CD14-positive monocyte (primary cell): ENCODE data around the gene TMEM61. TPM values are rescaled to one million over a fixed set of nuclear protein-coding genes. Genes with fewer than 3 reads are reported as not detected.
A peak's percentile ranks its signal among the peaks of the same experiment; 100 is the strongest.

Source experiments
- DNase-seq, 3 donors: peaks; one replicate each; pipeline ENCODE4 v3.0.0-alpha.2; 2011 to 2022
- H2AFZ ChIP-seq: 2 replicates; pipeline ENCODE4 v1.6.0; 2012; ENCODE audit warnings: mild to moderate bottlenecking, low read depth, low read length, inconsistent platforms; ENCODE audit not compliant: insufficient read depth, poor library complexity, severe bottlenecking
- H3K27ac ChIP-seq, 2 donors: 1 replicate in 1 of 2; 2 replicates in 1 of 2; pipeline ENCODE4 v1.5.1; 2012 to 2013; ENCODE audit warnings: low read length in 2 of 2, control low read depth in 1 of 2, inconsistent platforms in 1 of 2, low read depth in 1 of 2, mild to moderate bottlenecking in 1 of 2
- H3K27me3 ChIP-seq, 2 donors: one replicate each; pipeline versions ENCODE4 v1.6.0 to v1.6.1; 2011 to 2013; ENCODE audit warnings: low read length in 2 of 2; ENCODE audit not compliant: control insufficient read depth in 2 of 2, insufficient read depth in 2 of 2
- H3K36me3 ChIP-seq, 2 donors: replicated peaks in 1 of 2; 1 replicate in 1 of 2; 2 replicates in 1 of 2; pipeline versions ENCODE4 v1.5.1 to v1.6.1; 2012 to 2013; ENCODE audit warnings: low read length in 2 of 2, control low read depth in 1 of 2, inconsistent platforms in 1 of 2, mild to moderate bottlenecking in 1 of 2; ENCODE audit not compliant: insufficient read depth in 2 of 2, control insufficient read depth in 1 of 2
- H3K4me1 ChIP-seq, 2 donors: 1 replicate in 1 of 2; 2 replicates in 1 of 2; pipeline versions ENCODE4 v1.5.1 to v1.6.1; 2012 to 2013; ENCODE audit warnings: low read length in 2 of 2, control low read depth in 1 of 2, inconsistent platforms in 1 of 2, mild to moderate bottlenecking in 1 of 2, moderate library complexity in 1 of 2; ENCODE audit not compliant: insufficient read depth in 2 of 2, control insufficient read depth in 1 of 2
- H3K4me2 ChIP-seq: replicated peaks from 2 replicates; pipeline ENCODE3; 2012; ENCODE audit warnings: low read length, moderate library complexity, mild to moderate bottlenecking; ENCODE audit not compliant: poor library complexity, severe bottlenecking; ENCODE audit errors: extremely low read depth
- H3K4me3 ChIP-seq, 3 experiments: fragments of 200-600 bp in 1 of 3; sonication (generic) in 1 of 3; replicated peaks in 1 of 3; 1 replicate in 2 of 3; 2 replicates in 1 of 3; pipeline ENCODE4 v1.5.1; 2011 to 2013; ENCODE audit warnings: low read length in 3 of 3, mild to moderate bottlenecking in 3 of 3, control low read depth in 2 of 3, low read depth in 2 of 3, inconsistent platforms in 1 of 3, moderate library complexity in 1 of 3
- H3K79me2 ChIP-seq: 2 replicates; pipeline ENCODE4 v1.6.0; 2012; ENCODE audit warnings: mild to moderate bottlenecking, control low read depth, inconsistent platforms, low read length, moderate library complexity; ENCODE audit not compliant: insufficient read depth
- H3K9ac ChIP-seq: 2 replicates; pipeline ENCODE4 v1.6.0; 2017; ENCODE audit warnings: low read length, mild to moderate bottlenecking; ENCODE audit not compliant: insufficient read depth, poor library complexity, severe bottlenecking
- H3K9me3 ChIP-seq, 2 donors: replicated peaks in 1 of 2; 1 replicate in 1 of 2; 2 replicates in 1 of 2; pipeline versions ENCODE4 v1.5.1 to v1.6.1; 2012 to 2013; ENCODE audit warnings: low read length in 2 of 2, control low read depth in 1 of 2; ENCODE audit not compliant: control insufficient read depth in 1 of 2, insufficient read depth in 1 of 2
- H4K20me1 ChIP-seq: 2 replicates; pipeline ENCODE4 v1.6.0; 2012; ENCODE audit warnings: mild to moderate bottlenecking, low read length, control low read depth, moderate library complexity; ENCODE audit not compliant: insufficient read depth
- H3K27ac Mint-ChIP-seq, 7 donors: one replicate each; pipeline ENCODE4 v1.8.0; 2020; ENCODE audit warnings: mild to moderate bottlenecking in 7 of 7, mixed read lengths in 7 of 7, moderate library complexity in 6 of 7, inconsistent platforms in 2 of 7
- H3K27me3 Mint-ChIP-seq, 3 donors: one replicate each; pipeline ENCODE4 v1.8.0; 2021 to 2022; ENCODE audit warnings: low read depth in 3 of 3, mild to moderate bottlenecking in 3 of 3, mixed read lengths in 3 of 3, moderate library complexity in 3 of 3, inconsistent platforms in 1 of 3
- H3K36me3 Mint-ChIP-seq, 2 donors: one replicate each; pipeline ENCODE4 v1.8.0; 2020; ENCODE audit warnings: mixed read lengths in 2 of 2, inconsistent platforms in 1 of 2, mild to moderate bottlenecking in 1 of 2
- H3K4me1 Mint-ChIP-seq: one replicate; pipeline ENCODE4 v1.8.0; 2020; ENCODE audit warnings: mild to moderate bottlenecking, mixed read lengths
- H3K4me3 Mint-ChIP-seq, 2 donors: one replicate each; pipeline ENCODE4 v1.8.0; 2020; ENCODE audit warnings: mild to moderate bottlenecking in 2 of 2, mixed read lengths in 2 of 2, moderate library complexity in 1 of 2
- H3K9me3 Mint-ChIP-seq, 7 donors: one replicate each; pipeline ENCODE4 v1.8.0; 2020 to 2022; ENCODE audit warnings: mixed read lengths in 7 of 7, mild to moderate bottlenecking in 6 of 7, moderate library complexity in 6 of 7, inconsistent platforms in 2 of 7
- CTCF ChIP-seq: fragments of 200-600 bp; IDR thresholded peaks from one replicate; pipeline ENCODE4 v1.8.0; 2022; ENCODE audit warnings: antibody characterized with exemption, mild to moderate bottlenecking
- WGBS: methylation state at CpG from one replicate; pipeline ENCODE4 v1.1.5; 2013; ENCODE audit warnings: missing lambda C conversion rate; ENCODE audit not compliant: insufficient coverage; 5-methylcytosine and 5-hydroxymethylcytosine counted together
- intact Hi-C, 2 donors: fragments of 100-400 bp; cut with micrococcal nuclease; formaldehyde crosslinking; loops; one replicate each; pipeline versions ENCODE4 v1.15.0 to v1.15.1; 2023
- polyA plus RNA-seq, 3 donors: library from polyadenylated mRNA; depleted of rRNA in 1 of 3; unstranded in 2 of 3; stranded (reverse) in 1 of 3; fragments of 300-500 nt in 2 of 3; fragments of >200 nt in 1 of 3; fragmentation: Illumina TruSeq in 2 of 3; gene quantifications; 1 replicate in 2 of 3; 2 replicates in 1 of 3; pipeline ENCODE4 v1.2.3, GENCODE V29; 2012 to 2021

Gene TMEM61
- polyA plus RNA-seq, 3 donors, result not detected

DNA sequence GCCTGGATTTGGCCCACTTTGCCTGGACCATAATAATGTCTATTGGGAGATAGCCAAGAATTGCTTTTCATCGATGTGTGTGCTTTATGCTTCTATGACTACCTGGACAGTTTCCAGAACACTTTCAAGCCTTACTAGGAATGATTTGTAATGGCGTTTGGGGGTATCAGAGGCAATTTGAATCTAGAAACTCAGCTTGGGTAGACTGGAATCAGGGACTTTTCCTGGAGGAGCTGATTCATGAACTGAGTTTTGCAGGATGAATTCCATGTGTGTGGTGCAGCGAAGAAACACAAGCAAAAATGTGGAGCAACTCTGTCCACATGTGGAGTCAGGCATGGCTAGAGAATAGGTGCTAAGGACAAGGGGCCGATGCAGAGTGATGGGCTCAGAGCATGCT, 11.9 kb upstream of the TMEM61 start:
- peaks cover 43 to 48% of the 10 kb centered on the region in 2 donors for H3K4me1 ChIP-seq
- peaks cover 56% of the 10 kb centered on the region for H3K4me1 Mint-ChIP-seq
- no peaks in the 10 kb centered on the region for H3K9me3 ChIP-seq
- TF ChIP-seq CTCF, result no peak
- H3K4me3 Mint-ChIP-seq, result no peak overlapping the region
- 75% methylated on average over 4 of the region's 4 CpGs for WGBS
- no peak for DNase-seq
- no peaks in the 10 kb centered on the region for H3K36me3 Mint-ChIP-seq
- H3K4me3 ChIP-seq, result no peak overlapping the region
- H3K9me3 Mint-ChIP-seq, result peaks cover 0 to 12% (median 2%) of the 10 kb centered on the region in 7 donors
- H2AFZ ChIP-seq, result no peak overlapping the region
- no peaks in the 10 kb centered on the region for H3K79me2 ChIP-seq
- no peaks in the 10 kb centered on the region for H3K36me3 ChIP-seq
- no peak overlapping the region for H3K27ac Mint-ChIP-seq
- no peaks in the 10 kb centered on the region for H4K20me1 ChIP-seq
- peaks cover 0 to 5% of the 10 kb centered on the region in 2 donors for H3K27me3 ChIP-seq
- no peak overlapping the region for H3K4me2 ChIP-seq
- no peak overlapping the region for H3K27ac ChIP-seq
- H3K9ac ChIP-seq, result no peak overlapping the region
- H3K27me3 Mint-ChIP-seq, result peaks cover 3 to 11% (median 8%) of the 10 kb centered on the region in 3 donors
- intact Hi-C loops, result no loop called here

GRCh38 chr1:54969879-54970278, 10.5 kb upstream of the TMEM61 start:
- Histone ChIP-seq H3K4me3 (no peak overlapping the region), H3K4me1 (peaks cover 41 to 44% of the 10 kb centered on the region in 2 donors), H3K9me3 (no peaks in the 10 kb centered on the region), H3K27ac (no peak overlapping the region), H3K36me3 (no peaks in the 10 kb centered on the region), H3K79me2 (no peaks in the 10 kb centered on the region), H3K4me2 (no peak overlapping the region), H2AFZ (no peak overlapping the region), H4K20me1 (no peaks in the 10 kb centered on the region), H3K9ac (no peak overlapping the region), H3K27me3 (peaks cover 0 to 5% of the 10 kb centered on the region in 2 donors)
- H3K27me3 Mint-ChIP-seq, result peaks cover 3 to 17% (median 10%) of the 10 kb centered on the region in 3 donors
- 92% methylated on average over 1 of the region's 1 CpG for WGBS
- peaks cover 54% of the 10 kb centered on the region for H3K4me1 Mint-ChIP-seq
- peaks cover 0 to 12% (median 2%) of the 10 kb centered on the region in 7 donors for H3K9me3 Mint-ChIP-seq
- peak overlapping the region in 1 of 2 donors; percentile 17 for H3K4me3 Mint-ChIP-seq
- DNase-seq, result no peak
- intact Hi-C loops, result no loop called here
- H3K36me3 Mint-ChIP-seq, result no peaks in the 10 kb centered on the region
- no peak for TF ChIP-seq CTCF
- H3K27ac Mint-ChIP-seq, result peak overlapping the region in 1 of 7 donors; percentile 73
